WI38 (cell line): ENCODE results near the gene SUGCT.

Experiments used
- H3K4me3 ChIP-seq: 2 replicates; pipeline ENCODE4 v1.5.1; 2011; ENCODE audit warnings: low read depth, mild to moderate bottlenecking, control low read depth, low read length
- TF ChIP-seq, protein P1 (sequence below): IDR thresholded peaks from 2 replicates; pipeline ENCODE4 v1.5.1; 2012; ENCODE audit warnings: low read depth, mild to moderate bottlenecking, control low read depth, low read length

Gene SUGCT

DNA sequence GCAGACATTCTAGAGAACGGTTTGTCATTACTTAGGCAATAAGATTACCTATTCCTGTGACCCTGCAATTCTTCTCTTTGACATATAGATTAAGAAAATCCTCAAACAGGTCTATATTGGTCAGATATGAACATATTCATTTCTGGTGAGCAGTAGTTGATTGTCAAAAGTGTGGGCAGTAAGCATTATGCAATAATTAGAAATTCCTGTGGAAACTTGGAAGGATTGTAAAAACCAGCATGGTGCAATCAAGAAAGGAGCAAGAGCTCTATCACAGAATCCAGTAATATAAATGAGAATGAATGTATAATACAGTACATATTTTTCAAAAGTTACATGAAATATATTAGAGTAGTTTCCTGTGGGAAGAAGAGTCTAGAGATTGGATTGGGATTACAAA lies 406.5 kb downstream of the SUGCT start:
- no peak overlapping the region for H3K4me3 ChIP-seq
- TF ChIP-seq, protein P1, sequence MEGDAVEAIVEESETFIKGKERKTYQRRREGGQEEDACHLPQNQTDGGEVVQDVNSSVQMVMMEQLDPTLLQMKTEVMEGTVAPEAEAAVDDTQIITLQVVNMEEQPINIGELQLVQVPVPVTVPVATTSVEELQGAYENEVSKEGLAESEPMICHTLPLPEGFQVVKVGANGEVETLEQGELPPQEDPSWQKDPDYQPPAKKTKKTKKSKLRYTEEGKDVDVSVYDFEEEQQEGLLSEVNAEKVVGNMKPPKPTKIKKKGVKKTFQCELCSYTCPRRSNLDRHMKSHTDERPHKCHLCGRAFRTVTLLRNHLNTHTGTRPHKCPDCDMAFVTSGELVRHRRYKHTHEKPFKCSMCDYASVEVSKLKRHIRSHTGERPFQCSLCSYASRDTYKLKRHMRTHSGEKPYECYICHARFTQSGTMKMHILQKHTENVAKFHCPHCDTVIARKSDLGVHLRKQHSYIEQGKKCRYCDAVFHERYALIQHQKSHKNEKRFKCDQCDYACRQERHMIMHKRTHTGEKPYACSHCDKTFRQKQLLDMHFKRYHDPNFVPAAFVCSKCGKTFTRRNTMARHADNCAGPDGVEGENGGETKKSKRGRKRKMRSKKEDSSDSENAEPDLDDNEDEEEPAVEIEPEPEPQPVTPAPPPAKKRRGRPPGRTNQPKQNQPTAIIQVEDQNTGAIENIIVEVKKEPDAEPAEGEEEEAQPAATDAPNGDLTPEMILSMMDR: no peak

DNA sequence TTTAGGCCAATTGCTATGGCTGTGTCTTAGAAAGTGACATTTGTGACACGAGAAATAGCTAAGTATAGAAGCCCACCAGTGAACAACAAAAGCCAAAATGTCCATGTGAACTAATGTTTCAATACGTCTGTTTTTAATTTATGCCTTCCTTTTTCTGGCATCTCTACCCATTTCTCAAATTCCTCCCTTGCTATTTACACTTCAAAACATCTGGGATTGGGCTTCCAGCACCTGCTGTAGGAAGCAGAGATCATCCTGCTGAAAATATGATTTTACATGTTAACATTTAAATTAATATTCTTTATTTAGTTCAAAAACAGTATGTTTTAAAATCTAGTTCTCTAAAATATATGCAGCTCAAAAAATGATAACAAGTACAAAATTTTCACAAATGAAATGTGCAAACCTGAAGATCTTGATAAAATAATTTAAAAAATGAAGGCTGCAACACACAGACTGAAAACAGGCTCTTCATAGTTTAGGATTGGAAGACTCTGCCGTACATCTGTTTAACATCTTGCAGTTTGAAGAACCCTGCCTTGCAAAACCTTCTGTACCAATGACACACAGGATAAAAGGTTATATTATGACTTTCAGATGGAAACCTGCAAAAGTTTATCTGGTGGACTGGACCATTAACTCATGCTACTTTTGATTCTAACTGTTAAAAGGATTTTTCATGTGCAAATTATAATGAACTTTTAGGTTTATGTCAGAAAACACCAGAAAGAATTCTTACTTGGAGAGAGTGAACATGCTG lies 408.4 kb downstream of the SUGCT start:
- TF ChIP-seq, protein P1: no peak
- no peak overlapping the region for H3K4me3 ChIP-seq

DNA sequence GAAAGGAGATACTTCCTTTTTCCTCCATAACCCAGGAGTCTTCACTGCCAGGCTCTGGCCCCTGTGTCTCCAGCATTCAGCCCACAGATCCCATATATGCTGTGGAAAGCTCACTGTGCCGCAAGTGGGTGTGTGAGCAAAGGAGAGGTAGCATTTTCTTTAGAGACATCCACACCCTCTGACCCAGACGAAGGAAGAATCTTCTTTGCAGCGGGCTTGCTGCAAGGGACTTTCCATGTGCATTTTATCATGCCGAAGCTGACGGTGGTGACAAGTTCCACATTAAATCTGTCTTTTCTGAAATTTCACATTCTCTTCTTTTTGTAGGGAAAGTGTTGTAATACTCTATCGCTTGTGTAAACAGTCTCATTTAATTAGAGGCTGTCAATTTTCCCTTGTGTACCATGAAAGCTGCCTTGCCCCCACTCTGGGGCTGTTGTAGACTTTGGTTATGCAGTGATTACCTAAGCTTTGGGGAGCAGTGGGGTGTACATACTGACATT lies 409.5 kb downstream of the SUGCT start:
- TF ChIP-seq, protein P1: no peak

DNA sequence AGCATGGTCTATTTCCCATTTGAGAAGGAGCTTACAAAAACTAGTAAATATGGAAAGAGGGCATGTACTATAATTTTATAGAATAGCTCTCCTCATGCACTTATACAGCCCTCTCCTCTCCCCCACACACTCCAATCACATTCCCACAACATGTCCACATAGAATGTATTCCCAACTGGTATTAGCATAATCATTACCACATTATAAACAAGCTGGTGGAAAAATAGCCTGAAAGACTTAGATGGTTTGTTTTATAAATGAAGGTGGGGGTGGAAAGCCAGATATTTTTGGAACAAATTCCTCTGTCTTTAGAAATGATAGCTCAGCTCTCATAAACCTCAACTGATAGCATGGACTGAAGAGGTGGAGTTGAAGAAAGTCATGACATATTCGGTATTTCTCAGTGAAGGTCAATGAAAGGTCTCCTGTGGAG lies 410.1 kb downstream of the SUGCT start:
- TF ChIP-seq, protein P1: no peak
- H3K4me3 ChIP-seq: no peak overlapping the region

More for the DNA sequence above, 409.5 kb downstream of the SUGCT start:
- no peak overlapping the region for H3K4me3 ChIP-seq

DNA sequence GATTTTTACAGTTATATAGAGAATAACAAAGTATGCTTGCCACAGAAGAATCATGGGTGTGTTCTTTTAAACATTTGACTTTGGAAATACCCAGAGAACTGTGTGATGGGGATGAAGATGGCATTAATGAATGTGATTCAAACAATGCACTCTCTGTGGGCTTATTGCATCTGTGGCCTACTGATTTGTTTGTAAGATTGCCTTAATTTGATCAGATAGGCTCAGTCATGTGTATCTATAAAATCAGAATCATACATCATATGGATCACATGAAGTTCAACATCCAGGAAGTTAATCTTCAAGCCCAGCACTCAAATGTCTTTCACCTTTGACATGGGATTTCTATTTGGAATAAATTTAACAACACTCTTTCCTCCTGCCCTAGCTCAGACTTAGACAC lies 410.9 kb downstream of the SUGCT start:
- TF ChIP-seq, protein P1: no peak
- H3K4me3 ChIP-seq: no peak overlapping the region

DNA sequence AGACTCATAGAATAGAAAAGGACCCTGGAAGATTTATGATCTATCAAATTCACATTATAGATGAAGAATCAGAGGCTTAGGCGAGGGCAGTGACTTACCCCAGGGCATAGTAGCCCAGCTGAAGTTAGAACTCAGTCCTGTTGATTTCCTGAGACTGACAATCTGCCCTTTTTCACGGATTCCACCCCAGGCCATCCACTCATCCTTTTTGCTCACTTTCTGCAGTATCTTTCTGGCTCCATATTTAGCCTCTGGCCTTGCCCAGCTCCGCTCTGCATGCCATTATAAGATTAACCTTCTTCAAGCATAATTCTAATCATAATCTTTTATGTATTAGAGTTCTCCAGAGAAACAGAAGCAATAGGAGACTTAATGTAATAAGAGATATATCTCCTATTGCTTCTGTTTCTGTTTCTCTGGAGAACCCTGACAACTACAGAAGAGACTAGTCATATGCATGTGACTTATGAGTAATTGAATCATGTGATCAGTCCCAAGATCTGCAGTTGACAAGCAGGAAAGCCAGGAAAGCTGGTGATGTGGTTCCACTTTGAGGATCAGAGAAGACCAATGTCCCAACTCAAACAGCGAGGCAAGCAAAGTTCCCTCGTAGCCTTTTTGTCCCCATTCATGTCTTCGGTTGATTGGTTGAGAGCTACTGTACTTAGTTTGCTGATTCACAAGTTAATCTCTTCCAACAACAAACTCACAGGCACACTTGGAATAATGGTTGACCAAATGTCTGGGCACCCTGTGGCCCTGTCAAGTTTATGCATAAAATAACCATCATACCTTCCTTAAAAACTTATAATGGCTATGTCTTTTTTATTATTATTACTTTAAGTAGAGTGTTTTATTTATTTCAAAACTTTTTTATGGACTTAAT lies 412.1 kb downstream of the SUGCT start:
- TF ChIP-seq, protein P1: no peak

More for the DNA sequence above, 412.1 kb downstream of the SUGCT start:
- no peak overlapping the region for H3K4me3 ChIP-seq
